Mucosa of descending colon (tissue), 3 donors: ENCODE data around the gene GNB1L. TPM values are rescaled to one million over a fixed set of nuclear protein-coding genes. Genes with fewer than 3 reads are reported as not detected.

Experiments used
- ATAC-seq: fragments of 200-7000 bp; cut with Tn5 transposase; one replicate; pipeline ENCODE4 v1.9.1; 2020; ENCODE audit warnings: mild to moderate bottlenecking, moderate library complexity
- DNase-seq, 3 donors: peaks; one replicate each; pipeline ENCODE4 v3.0.0-alpha.2; 2020
- H3K36me3 ChIP-seq: fragments of 200-600 bp; one replicate; pipeline ENCODE4 v1.8.0; 2021; ENCODE audit warnings: low read depth, mild to moderate bottlenecking
- H3K4me1 ChIP-seq: fragments of 200-600 bp; one replicate; pipeline ENCODE4 v1.8.0; 2021; ENCODE audit warnings: low read depth, mild to moderate bottlenecking
- H3K4me3 ChIP-seq: fragments of 200-600 bp; one replicate; pipeline ENCODE4 v1.8.0; 2021; ENCODE audit warnings: mild to moderate bottlenecking
- H3K9me3 ChIP-seq: fragments of 200-600 bp; one replicate; pipeline ENCODE4 v1.8.0; 2021; ENCODE audit warnings: mild to moderate bottlenecking
- intact Hi-C, 2 donors: fragments of 100-400 bp; cut with DNase I in 1 of 2; cut with micrococcal nuclease in 1 of 2; formaldehyde crosslinking; loops; one replicate each; pipeline versions ENCODE4 v1.11.0 to v1.11.1; 2022; cut with DNase I, micrococcal nuclease
- total RNA-seq, 3 donors: library from RNA; stranded (reverse); fragmentation: NEBNext Ultra II Directional in 2 of 3; extraction: Animal tissue kit (Norgen Biotek cat#: 25700) in 2 of 3; gene quantifications; one replicate each; pipeline versions ENCODE4 v1.2.1 to v1.2.4, GENCODE V29; 2021 to 2023
- TF ChIP-seq, protein P1 (sequence below): fragments of 200-600 bp; IDR thresholded peaks from one replicate; pipeline ENCODE4 v1.8.0; 2022; ENCODE audit warnings: antibody characterized with exemption, mild to moderate bottlenecking
- donor health status: DM: no; HTN: no; CAD: no; lungs with moderate emphysema.
- donor health status: DM: no; HTN: no; CAD: no.
- donor health status: DM: no; HTN: yes; CAD: no.

The GNB1L gene
- total RNA-seq, 3 donors from 2014 or later = 2.7 to 4.7 (median 3.4) TPM

DNA sequence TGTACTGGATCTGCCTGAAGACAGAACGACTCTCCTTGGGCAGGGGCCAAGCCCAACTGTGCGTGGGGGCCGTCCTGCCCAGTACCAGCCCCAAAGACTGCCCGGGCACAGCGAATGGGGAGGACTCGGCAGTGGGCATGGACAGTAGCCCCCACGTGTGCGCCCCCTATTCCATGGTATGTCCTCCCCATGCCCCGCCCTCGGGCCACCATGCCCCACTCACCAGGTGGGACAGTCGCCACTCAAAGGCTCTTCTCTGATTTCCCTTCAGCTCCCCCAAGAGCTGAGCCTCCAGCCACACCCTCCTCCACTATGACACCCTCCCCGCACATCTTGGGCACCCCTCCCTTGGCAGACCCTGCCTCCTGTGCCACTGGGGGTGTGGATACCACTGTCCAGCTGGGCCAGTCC lies 43.5 kb downstream of the GNB1L start:
- intact Hi-C loops = no loop called here
- Histone ChIP-seq H3K4me3 (no peak overlapping the region), H3K9me3 (no peaks in the 10 kb centered on the region), H3K4me1 (peaks cover 6% of the 10 kb centered on the region), H3K36me3 (no peaks in the 10 kb centered on the region)
- TF ChIP-seq, protein P1, sequence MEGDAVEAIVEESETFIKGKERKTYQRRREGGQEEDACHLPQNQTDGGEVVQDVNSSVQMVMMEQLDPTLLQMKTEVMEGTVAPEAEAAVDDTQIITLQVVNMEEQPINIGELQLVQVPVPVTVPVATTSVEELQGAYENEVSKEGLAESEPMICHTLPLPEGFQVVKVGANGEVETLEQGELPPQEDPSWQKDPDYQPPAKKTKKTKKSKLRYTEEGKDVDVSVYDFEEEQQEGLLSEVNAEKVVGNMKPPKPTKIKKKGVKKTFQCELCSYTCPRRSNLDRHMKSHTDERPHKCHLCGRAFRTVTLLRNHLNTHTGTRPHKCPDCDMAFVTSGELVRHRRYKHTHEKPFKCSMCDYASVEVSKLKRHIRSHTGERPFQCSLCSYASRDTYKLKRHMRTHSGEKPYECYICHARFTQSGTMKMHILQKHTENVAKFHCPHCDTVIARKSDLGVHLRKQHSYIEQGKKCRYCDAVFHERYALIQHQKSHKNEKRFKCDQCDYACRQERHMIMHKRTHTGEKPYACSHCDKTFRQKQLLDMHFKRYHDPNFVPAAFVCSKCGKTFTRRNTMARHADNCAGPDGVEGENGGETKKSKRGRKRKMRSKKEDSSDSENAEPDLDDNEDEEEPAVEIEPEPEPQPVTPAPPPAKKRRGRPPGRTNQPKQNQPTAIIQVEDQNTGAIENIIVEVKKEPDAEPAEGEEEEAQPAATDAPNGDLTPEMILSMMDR = no peak
- ATAC-seq = no peak
- DNase-seq = no peak

DNA sequence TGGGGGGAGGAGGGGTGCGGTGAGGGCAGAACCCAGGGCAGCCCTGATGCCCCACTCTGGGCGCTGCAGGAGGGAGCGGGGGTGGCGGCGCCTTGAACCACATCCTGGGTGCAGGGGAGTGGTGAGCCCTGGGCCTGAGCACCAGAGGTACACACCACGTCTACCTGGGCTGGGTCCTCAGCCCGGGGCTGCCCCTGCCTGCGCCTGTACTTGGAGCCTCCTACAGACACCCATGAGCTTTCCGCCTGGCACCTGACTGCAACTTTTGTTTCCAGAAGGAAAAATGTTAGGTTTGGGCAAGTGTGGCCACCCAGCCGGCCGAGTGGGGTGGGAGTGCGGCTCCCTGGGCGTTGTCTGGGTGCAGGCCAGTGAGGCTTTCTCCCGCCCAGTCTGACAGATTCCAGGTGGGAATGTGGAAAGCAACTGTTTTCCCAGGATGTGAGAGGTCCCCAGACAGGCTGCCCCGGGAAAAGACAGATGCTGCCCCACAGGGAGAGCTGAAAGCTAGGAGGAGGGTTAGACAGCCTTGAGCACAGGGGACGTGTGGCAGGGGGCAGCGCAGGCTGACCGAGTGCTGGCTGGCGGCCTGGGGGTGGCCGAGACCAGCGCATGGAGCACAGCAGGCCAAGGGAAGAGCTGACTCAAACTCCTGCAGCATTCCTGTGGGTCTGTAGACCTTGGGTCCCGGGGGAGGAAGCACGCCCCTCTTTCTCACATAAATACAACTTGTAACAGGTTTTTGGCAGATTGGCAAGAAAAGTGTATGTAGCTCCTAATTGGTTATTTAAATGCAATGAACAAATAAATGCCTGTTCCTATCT lies 44.1 kb downstream of the GNB1L start:
- DNase-seq (no peak), ATAC-seq (no peak)
- TF ChIP-seq, protein P1 = no peak

DNA sequence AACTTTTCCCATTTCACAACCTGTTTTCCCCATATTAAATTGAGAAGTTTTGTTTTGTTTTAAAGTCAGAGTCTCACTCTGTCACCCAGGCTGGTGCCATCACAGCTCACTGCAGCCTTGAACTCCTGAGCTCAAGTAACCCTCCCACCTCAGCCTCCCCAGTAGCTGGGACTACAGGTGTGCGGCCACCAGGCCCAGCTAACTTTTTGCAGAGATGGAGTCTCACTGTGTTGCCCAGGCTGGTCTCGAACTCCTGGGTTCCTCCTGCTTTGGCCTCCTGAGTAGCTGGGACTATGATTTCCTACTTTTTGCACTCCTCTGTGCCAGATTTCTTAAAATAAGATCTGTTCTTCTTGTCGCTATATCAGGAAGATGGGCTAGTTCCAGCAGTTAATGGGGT lies 44.9 kb downstream of the GNB1L start:
- H3K36me3 ChIP-seq = no peaks in the 10 kb centered on the region
- no peaks in the 10 kb centered on the region for H3K9me3 ChIP-seq
- peaks cover 7% of the 10 kb centered on the region for H3K4me1 ChIP-seq
- DNase-seq (no peak), ATAC-seq (no peak)
- TF ChIP-seq, protein P1 = no peak
- no peak overlapping the region for H3K4me3 ChIP-seq
- intact Hi-C loops = no loop called here

More for the DNA sequence above, 44.1 kb downstream of the GNB1L start:
- Histone ChIP-seq H3K9me3 (no peaks in the 10 kb centered on the region), H3K4me1 (peaks cover 7% of the 10 kb centered on the region), H3K4me3 (no peak overlapping the region), H3K36me3 (no peaks in the 10 kb centered on the region)
- intact Hi-C loops = no loop called here

DNA sequence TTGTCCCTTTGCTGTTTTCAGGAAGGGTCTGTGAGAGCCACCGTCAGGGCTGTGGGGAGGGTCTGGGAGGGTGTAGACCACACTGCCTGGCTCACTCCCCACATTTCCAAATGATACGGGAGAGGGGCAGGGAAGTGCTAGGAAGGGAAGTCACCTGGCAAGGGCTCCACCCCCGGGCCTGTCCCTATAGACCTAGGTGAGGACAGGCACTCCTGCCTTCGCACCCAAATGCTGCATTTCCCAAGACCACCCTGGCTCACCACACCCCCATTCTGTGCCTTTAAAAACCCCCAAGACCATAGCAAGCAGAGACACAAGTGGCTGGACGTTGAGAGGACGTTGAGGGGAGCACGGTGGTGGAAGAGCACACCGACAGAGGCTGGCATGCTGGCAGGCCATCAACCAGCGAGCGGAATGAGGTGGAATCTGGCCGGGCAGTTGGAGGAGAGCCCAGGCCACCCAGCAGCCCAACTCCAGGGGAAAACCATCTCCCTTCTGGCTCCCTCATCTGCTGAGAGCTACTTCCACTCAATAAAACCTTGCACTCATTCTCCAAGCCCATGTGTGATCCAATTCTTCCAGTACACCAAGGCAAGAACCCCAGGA lies 45.7 kb downstream of the GNB1L start:
- no peak for ATAC-seq
- TF ChIP-seq, protein P1 = no peak

DNA sequence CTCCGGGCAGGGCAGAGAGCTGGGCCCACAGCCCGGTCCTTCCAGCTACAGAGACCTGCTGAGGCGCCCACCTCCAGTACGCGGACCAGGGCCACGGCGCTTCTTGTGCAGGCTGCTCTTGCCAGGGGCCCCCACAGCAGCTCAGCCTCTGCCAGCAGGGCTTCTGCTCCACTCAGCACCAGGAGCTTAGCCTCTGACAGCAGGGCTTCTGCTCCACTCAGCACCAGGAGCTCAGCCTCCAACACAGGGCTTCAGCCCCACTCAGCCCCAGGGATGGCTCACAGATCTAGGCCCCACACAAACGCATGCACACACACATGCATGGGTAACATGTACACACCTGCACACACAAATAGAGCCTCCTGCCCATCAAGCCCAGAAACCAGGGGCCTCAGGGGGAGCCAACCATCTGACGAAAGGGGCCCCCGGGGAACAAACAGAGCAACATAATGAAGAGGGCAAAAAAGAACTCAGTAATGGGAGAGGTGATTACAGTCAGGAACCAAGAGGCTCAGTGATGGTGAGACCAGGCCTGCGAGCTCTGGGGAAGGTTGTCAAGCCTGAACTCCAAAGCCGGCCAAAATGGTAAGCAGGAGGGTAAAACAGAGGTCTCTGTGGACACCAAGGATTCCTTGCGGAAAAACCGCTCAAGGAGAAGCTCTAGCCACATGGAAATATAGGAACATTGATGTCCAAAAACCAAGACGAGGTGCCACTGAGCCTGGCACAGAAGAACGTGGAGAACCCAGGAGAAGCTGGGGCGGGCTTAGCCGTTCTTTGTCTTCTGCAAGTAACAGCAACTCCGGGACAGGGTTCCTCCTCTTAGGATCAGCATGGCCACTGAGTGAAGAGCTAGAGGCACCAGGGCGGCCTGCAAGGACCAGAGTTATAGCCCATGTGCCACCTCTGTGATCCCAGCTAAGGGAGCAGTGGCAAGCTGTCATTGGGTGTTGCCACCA lies 46.5 kb downstream of the GNB1L start:
- ATAC-seq (no peak), DNase-seq (no peak)
- TF ChIP-seq, protein P1 = no peak
- Histone ChIP-seq H3K9me3 (no peaks in the 10 kb centered on the region), H3K36me3 (no peaks in the 10 kb centered on the region), H3K4me3 (no peak overlapping the region), H3K4me1 (peaks cover 7% of the 10 kb centered on the region)
- intact Hi-C loops = no loop called here

More for the DNA sequence above, 45.7 kb downstream of the GNB1L start:
- Histone ChIP-seq H3K9me3 (no peaks in the 10 kb centered on the region), H3K4me3 (no peak overlapping the region), H3K4me1 (peaks cover 7% of the 10 kb centered on the region), H3K36me3 (no peaks in the 10 kb centered on the region)
- intact Hi-C loops = no loop called here
- no peak for DNase-seq
